IPS-18a (cell line): ENCODE data around the gene HARS1.
"Not testable (repeated sequence)": the region's sequence is repeated elsewhere in the genome, so short reads cannot be mapped to it uniquely, and the experiment has no call there.

ENCODE experiments used
- H3K27ac ChIP-seq: one replicate; pipeline ENCODE4 v1.5.1; 2013; ENCODE audit warnings: low read length
- H3K27me3 ChIP-seq: one replicate; pipeline ENCODE4 v1.6.1; 2013; ENCODE audit warnings: mild to moderate bottlenecking, low read length; ENCODE audit not compliant: control insufficient read depth, insufficient read depth
- H3K36me3 ChIP-seq: one replicate; pipeline ENCODE4 v1.6.1; 2013; ENCODE audit warnings: low read depth, low read length; ENCODE audit not compliant: control insufficient read depth
- H3K4me1 ChIP-seq: one replicate; pipeline ENCODE4 v1.6.1; 2013; ENCODE audit warnings: low read depth, low read length; ENCODE audit not compliant: control insufficient read depth
- H3K4me3 ChIP-seq: one replicate; pipeline ENCODE4 v1.5.1; 2013; ENCODE audit warnings: low read length
- H3K9ac ChIP-seq: one replicate; pipeline ENCODE4 v1.6.1; 2013; ENCODE audit warnings: mild to moderate bottlenecking, low read length, moderate library complexity
- H3K9me3 ChIP-seq: one replicate; pipeline ENCODE4 v1.6.1; 2013; ENCODE audit warnings: low read depth, low read length; ENCODE audit not compliant: control insufficient read depth

The HARS1 gene

DNA sequence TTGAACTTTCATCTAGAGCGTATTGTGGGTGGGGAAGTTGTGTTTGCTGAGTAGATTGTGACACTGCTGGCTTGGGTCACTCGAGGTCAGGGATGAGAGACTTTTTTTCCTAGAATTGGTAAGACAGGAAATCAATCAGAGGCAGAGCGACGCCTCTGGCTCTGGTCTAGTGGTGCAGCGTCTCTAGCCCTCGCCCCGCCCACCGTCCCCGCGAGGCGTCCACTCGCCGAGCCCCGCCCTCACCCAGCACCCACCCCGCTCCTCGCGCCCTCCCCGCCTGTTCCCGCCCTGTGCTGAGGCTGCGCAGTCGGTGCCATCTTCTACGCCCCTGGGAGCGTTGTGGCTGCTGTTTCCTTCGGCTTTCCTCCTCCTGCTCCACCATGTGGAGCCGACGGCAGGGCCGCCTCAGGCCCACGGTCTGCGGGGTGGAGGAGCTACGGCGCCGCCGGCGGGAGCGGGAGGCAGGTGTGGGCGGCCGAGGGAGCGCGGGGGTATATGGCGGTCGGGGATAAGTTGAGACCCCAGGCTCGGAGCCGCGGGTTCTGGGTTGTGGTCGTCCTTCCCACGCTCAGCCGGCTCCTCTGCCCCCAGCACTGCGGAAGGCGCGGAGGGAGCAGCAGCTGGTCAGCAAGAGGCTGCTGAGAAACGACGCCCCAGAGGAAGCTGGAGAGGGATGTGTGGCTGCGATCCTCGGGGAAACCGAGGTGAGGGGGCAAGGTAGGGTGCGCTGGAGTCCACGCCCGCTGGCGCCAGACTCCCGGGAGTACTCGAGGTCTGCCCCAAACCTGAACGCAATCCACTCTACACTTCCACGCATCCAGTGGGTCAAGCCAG is 51.8 kb downstream of the HARS1 start, which contains the start of gene TMCO6:
TSS of gene TMCO6 (plus strand) at position 304 of the 834 bp plus-strand sequence. CDS start at position 381, 77 bp downstream.
- H3K4me3 ChIP-seq, result peak within 1 kb of the TSS; percentile 81
- H3K4me1 ChIP-seq, result peaks cover 3% of the 10 kb centered on the region
- H3K9me3 ChIP-seq, result no peaks in the 10 kb centered on the region
- no peaks in the 10 kb centered on the region for H3K27me3 ChIP-seq
- H3K36me3 ChIP-seq, result peaks cover 26% of the 10 kb centered on the region
- no peak within 1 kb of the TSS for H3K27ac ChIP-seq
- H3K9ac ChIP-seq, result peak within 1 kb of the TSS; percentile 71

DNA sequence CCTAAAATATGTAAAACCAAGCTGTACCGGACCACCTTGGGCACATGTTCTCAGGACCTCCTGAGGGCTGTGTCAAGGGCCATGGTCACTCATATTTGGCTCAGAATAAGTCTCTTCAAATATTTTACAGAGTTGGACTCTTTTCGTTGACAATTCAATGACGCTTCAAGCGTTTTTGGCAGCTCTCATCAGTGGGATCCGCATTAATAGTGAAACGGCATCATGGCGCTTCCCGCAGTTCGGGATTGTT is 52.3 kb downstream of the HARS1 start:
- H3K9ac ChIP-seq, H3K27ac ChIP-seq, H3K9me3 ChIP-seq, H3K27me3 ChIP-seq, H3K4me1 ChIP-seq: not testable (repeated sequence)
- peaks cover 21% of the 10 kb centered on the region for H3K36me3 ChIP-seq
- H3K4me3 ChIP-seq, result peak overlapping the region; percentile 81

DNA sequence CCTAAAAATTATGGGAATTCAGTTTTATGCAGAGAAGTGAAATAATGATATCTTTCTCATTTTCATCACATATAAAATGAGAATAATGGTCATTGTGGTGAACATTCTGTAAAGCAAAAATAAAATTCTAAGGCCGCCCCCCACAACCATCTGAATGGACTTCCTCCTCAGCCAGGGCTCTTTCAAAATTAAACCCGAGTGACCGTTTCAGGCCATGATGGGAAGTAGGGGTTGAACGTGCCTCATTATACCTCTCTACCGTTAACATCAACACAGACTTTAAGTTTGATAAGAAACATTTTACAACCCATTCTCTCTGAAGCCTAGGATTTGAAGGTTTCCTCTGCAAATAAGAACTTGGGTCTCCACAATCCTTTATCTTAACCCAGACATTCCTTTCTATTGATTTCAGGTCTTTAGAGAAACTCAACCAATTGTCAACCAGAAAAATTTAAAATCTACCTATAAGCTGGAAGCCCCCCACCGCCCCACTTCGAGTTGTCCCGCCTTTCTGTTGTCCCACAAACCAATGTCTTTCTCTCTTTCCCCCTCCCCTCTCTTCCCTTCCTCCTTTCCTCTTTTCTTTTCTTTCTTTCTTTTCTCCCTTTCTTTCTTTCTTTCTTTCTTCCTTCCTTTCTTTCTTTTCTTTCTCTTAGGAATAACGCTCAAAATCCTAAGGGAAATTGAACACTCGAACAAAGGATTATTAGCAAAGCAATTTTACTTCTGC is 53.6 kb downstream of the HARS1 start:
- Histone ChIP-seq H3K27me3 (peaks cover 17% of the 10 kb centered on the region), H3K9me3 (no peaks in the 10 kb centered on the region), H3K36me3 (peaks cover 10% of the 10 kb centered on the region), H3K9ac (no peak overlapping the region), H3K4me1 (peaks cover 3% of the 10 kb centered on the region), H3K4me3 (no peak overlapping the region), H3K27ac (no peak overlapping the region)

DNA sequence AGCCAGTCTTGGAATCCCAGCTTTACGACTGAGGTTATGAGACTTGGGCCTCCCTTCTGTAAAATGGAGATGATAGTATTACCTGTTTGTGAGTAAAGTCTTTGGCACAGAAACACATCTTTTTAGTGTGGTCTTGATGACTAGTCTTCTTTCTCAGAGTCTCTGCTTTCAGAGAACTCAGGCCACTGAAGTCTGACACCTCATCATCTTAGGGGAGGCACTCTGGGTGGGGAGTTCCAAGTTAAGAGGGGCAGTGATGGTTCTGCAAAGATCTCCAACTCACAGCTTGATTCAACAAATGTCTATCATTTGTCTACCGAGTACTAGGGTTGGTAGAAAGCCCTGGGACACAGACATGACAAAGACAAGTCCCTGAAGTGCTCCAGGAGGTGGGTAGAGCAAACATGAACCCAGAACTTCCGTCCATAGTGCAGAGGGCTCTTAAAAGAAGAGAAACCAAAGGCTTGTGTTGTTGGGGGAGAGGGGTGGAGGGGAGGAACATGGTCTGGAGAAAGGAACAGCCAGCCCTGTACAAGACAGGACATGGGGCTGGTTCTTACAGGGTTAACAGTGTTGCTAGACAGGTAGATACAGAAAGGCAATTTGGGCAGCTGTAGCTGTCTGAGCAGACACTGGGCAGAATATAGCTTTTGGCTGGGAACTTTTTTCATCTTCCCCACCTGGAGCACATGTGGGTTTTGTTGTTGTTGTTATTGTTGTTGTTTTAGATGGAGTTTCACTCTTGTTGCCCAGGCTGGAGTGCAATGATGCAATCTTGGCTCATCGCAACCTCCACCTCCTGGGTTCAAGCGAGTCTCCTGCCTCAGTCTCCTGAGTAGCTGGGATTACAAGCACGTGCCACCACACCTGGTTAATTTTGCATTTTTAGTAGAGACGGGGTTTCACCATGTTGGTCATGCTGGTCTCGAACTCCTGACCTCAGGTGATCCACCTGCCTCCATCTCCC is 55.6 kb downstream of the HARS1 start:
- no peak overlapping the region for H3K4me3 ChIP-seq
- peaks cover 37% of the 10 kb centered on the region for H3K27me3 ChIP-seq
- H3K9ac ChIP-seq, result no peak overlapping the region
- H3K27ac ChIP-seq, result no peak overlapping the region
- H3K4me1 ChIP-seq, result peaks cover 3% of the 10 kb centered on the region
- no peaks in the 10 kb centered on the region for H3K9me3 ChIP-seq
- no peaks in the 10 kb centered on the region for H3K36me3 ChIP-seq

DNA sequence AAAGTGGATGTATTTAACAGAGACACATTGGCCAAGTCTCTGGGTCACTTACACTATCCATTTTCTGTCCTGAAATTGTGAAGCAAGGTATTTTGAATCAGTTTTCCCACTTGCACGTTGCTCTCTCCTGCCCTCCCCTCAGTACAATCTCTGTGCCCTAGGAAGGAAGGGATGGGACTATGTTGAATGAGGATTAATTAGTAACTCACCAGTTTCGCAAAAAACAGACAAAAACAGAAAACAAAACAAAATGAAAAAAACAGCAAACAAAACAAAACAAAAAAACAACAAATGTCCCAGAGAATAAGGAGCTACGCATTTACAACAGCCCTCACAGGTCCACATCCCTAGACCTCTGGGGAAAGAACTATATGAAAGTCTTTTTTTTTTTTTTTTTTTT is 57.1 kb downstream of the HARS1 start:
- Histone ChIP-seq H3K27ac (no peak overlapping the region), H3K27me3 (peaks cover 42% of the 10 kb centered on the region), H3K4me1 (peaks cover 3% of the 10 kb centered on the region), H3K36me3 (no peaks in the 10 kb centered on the region), H3K9ac (no peak overlapping the region), H3K9me3 (no peaks in the 10 kb centered on the region), H3K4me3 (no peak overlapping the region)

DNA sequence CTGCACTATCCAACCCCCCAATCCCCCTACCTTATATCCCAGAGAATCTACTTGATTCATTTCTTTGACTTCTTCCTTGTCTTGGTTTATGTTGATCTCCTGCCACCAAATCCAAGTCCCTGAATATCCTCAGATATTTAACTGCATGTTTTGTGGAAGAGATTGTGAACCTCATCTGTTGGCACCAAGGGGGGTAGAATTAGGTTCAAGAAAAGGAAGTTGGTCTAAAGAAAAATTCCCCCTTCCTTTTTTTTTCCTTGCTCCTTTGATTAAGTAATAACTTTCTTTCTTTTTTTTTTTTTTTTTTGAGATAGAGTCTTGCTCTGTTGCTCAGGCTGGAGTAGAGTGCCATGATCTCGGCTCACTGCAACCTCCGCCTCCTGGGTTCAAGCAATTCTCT is 57.7 kb downstream of the HARS1 start:
- H3K36me3 ChIP-seq, result no peaks in the 10 kb centered on the region
- H3K4me3 ChIP-seq, result no peak overlapping the region
- H3K27ac ChIP-seq, result no peak overlapping the region
- peaks cover 3% of the 10 kb centered on the region for H3K9me3 ChIP-seq
- no peak overlapping the region for H3K9ac ChIP-seq
- no peaks in the 10 kb centered on the region for H3K4me1 ChIP-seq
- H3K27me3 ChIP-seq, result peaks cover 42% of the 10 kb centered on the region

DNA sequence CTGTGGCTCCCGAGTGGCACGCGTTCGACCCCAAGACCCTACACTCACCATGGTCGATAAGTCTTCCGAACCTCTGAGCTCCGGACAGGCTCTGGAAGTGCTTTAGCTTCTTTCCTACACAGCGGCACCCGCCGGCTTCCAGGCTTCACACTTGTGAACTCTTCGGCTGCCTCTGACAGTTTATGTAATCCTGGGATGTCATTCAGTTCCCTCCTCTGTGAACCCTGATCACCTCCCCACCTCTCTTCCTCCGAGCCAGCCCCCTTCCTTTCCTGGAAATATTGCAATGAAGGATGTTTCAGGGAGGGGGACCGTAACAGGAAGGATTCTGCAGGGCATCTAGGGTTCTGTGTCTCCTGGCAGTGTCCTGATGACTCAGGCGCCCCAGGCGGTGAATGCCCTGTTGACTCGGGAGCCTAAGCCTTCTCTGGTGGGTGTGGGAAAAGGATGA is 58.1 kb downstream of the HARS1 start, which contains the start of gene CD14:
TSS of gene CD14 (minus strand) at position 155 of the 451 bp plus-strand sequence. CDS start at position 51, 104 bp downstream.
- H3K36me3 ChIP-seq, result no peaks in the 10 kb centered on the region
- no peak within 1 kb of the TSS for H3K9ac ChIP-seq
- peak within 1 kb of the TSS; percentile 50 for H3K4me3 ChIP-seq
- H3K9me3 ChIP-seq, result peaks cover 5% of the 10 kb centered on the region
- no peak within 1 kb of the TSS for H3K27ac ChIP-seq
- H3K27me3 ChIP-seq, result peaks cover 42% of the 10 kb centered on the region
- no peaks in the 10 kb centered on the region for H3K4me1 ChIP-seq

DNA sequence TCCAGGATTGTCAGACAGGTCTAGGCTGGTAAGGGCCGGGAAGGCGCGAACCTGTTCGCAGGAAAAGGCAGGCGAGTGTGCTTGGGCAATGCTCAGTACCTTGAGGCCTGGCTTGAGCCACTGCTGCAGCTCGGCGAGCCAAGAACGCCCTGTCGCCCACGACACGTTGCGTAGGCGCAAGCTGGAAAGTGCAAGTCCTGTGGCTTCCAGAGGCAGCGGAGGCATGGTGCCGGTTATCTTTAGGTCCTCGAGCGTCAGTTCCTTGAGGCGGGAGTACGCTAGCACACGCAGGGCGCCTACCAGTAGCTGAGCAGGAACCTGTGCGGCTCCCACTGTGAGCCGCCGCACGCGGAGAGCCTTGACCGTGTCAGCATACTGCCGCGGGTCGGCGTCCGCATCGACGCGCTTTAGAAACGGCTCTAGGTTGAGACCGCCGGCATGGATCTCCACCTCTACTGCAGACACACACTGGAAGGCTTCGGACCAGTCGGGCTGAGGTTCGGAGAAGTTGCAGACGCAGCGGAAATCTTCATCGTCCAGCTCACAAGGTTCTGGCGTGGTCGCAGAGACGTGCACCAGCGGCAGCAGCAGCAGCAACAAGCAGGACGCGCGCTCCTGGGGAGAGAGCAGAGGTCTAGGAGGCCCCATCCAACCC is 58.7 kb downstream of the HARS1 start:
- Histone ChIP-seq H3K9me3 (peaks cover 5% of the 10 kb centered on the region), H3K9ac (no peak overlapping the region), H3K27me3 (peaks cover 42% of the 10 kb centered on the region), H3K4me3 (peak overlapping the region; percentile 50), H3K4me1 (no peaks in the 10 kb centered on the region), H3K36me3 (no peaks in the 10 kb centered on the region), H3K27ac (no peak overlapping the region)

DNA sequence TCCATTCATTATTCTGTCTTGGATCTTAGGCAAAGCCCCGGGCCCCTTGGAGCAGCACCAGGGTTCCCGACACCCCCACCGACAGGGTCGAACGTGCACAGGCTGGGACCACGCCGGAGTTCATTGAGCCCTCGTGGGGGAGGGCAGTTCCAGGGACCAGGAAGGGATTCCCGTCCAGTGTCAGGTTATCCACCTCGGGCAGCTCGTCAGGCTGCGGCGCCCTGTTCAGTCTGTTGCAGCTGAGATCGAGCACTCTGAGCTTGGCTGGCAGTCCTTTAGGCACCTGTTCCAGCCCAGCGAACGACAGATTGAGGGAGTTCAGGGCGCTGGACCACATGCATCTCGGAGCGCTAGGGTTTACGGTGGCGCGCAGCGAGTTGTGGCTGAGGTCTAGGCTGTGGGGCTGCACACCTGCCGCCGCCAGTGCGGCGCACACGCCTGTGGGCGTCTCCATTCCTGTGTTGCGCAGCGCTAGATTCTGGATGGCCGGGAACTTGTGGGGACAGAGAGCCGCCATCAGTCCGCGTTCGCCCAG is 59.3 kb downstream of the HARS1 start:
- H3K9ac ChIP-seq, result no peak overlapping the region
- H3K4me3 ChIP-seq, result peak overlapping the region; percentile 50
- H3K27me3 ChIP-seq, result peaks cover 42% of the 10 kb centered on the region
- peaks cover 5% of the 10 kb centered on the region for H3K9me3 ChIP-seq
- H3K4me1 ChIP-seq, result no peaks in the 10 kb centered on the region
- H3K36me3 ChIP-seq, result no peaks in the 10 kb centered on the region
- H3K27ac ChIP-seq, result no peak overlapping the region

DNA sequence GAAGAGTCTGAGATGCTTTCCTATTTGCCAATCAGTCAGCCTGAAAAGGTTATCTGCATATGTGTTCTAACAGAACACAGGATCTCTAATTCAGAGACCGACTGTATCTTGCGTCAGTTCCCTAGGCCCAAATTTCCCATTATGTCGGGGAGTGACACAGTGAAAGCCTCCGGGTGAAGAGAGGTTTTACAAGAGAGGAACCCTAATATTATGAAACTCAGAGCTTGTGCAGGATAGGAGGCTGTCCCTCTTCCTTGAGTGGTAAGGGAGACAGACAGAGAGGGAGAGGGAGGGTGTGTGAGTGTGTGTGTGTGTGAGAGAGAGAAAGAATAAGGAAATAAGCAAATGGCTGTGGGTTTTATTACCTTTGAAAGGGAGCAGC is 60.1 kb downstream of the HARS1 start:
- H3K27me3 ChIP-seq, result peaks cover 42% of the 10 kb centered on the region
- peaks cover 5% of the 10 kb centered on the region for H3K9me3 ChIP-seq
- no peaks in the 10 kb centered on the region for H3K4me1 ChIP-seq
- H3K9ac ChIP-seq, result no peak overlapping the region
- no peaks in the 10 kb centered on the region for H3K36me3 ChIP-seq
- H3K27ac ChIP-seq, result no peak overlapping the region
- no peak overlapping the region for H3K4me3 ChIP-seq
